ENCODE data around the gene TRAK2. TPM values are rescaled to one million over a fixed set of nuclear protein-coding genes. Genes with fewer than 3 reads are reported as not detected.
"Not testable (repeated sequence)": the region's sequence is repeated elsewhere in the genome, so short reads cannot be mapped to it uniquely, and the experiment has no call there.

Gene TRAK2
- total and polyA plus RNA-seq, 9 of the 15 experiments (the other 6 are each of a cell fraction or from before 2014, with no cell fraction given): 3.4 to 10.4 (median 7.3) TPM

DNA sequence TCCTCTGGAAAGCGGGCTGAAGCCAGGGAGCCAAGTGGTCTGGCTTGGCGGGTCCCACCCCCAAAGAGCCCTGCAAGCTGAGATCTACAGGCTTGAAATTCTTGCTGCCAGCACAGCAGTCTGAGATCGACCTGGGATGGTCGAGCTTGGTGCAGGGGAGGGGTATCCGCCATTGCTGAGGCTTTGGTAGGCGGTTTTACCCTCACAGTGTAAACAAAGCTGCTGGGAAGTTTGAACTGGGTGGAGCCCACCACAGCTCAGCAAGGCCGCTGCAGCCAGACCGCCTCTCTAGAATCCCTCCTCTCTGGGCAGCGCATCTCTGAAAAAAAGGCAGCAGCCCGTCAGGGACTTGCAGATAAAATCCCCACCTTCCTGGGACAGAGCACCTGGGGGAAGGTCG, 81.5 kb downstream of the TRAK2 start:
- no peaks in the 10 kb centered on the region for H3K79me2 ChIP-seq (ENCODE audit: control insufficient read depth, insufficient read depth, low read length)
- no TSS peak for BruUV-seq (replicated peaks)
- ATAC-seq (no peak), DNase-seq (ENCODE audit: extremely low read depth in 1 of 4, low spot score in 3 of 4) (no peak), FAIRE-seq (no peak)
- H3K27me3 ChIP-seq (ENCODE audit: control insufficient read depth in 2 of 2, insufficient read depth in 2 of 2, low read length in 2 of 2): no peaks in the 10 kb centered on the region
- H4K20me1 ChIP-seq (replicated peaks; ENCODE audit: control insufficient read depth, insufficient read depth, low read length): no peaks in the 10 kb centered on the region
- no peak overlapping the region for H3K9ac ChIP-seq (ENCODE audit: insufficient read depth in 1 of 2, low read depth in 2 of 2, low read length in 2 of 2)
- no peaks in the 10 kb centered on the region; a peak in 1 of 5 replicates for H3K4me1 ChIP-seq (replicated peaks in 1 of 2; ENCODE audit: control insufficient read depth in 2 of 2, insufficient read depth in 2 of 2, low read length in 2 of 2)
- in situ Hi-C loops (cut with MboI) (loop anchor here (25.0 kb wide), 1 partner anchor 457 kb away; no protein-coding TSS in a partner anchor), intact Hi-C loops (cut with micrococcal nuclease) (no loop called here)
- 68% methylated on average over 8 of the region's 11 CpGs for WGBS (ENCODE audit: insufficient coverage, low coverage, missing lambda C conversion rate)
- H3K4me3 ChIP-seq: no peak overlapping the region
- no peaks in the 10 kb centered on the region; the same call in 2 of the 3 replicates for H3K36me3 ChIP-seq (ENCODE audit: control insufficient read depth, insufficient read depth, low read length)
- no peaks in the 10 kb centered on the region for H3K9me1 ChIP-seq (ENCODE audit: control insufficient read depth, insufficient read depth, low read length)
- TF ChIP-seq STAT5A (IDR thresholded peaks at IDR 0.05; ENCODE audit: borderline replicate concordance, low read length) (no peak), BRCA1 (IDR thresholded peaks at IDR 0.05) (no peak), BRCA1 (CRISPR knock-in tag; IDR thresholded peaks at IDR 0.05) (no peak), RUNX1 (IDR thresholded peaks at IDR 0.05; ENCODE audit: low read depth) (no peak), BRD4 (IDR thresholded peaks at IDR 0.05) (no peak), TBL1XR1 (IDR thresholded peaks at IDR 0.05; ENCODE audit: low read length in 2 of 2) (no peak), ZZZ3 (IDR thresholded peaks at IDR 0.05) (no peak), HSF4 (CRISPR knock-in tag; IDR thresholded peaks at IDR 0.05; ENCODE audit: borderline replicate concordance) (no peak), PRMT5 (CRISPR knock-in tag; IDR thresholded peaks at IDR 0.05) (no peak), GATAD2B (IDR thresholded peaks at IDR 0.05; ENCODE audit: borderline replicate concordance) (no peak)
- TF ChIP-seq, protein P1, sequence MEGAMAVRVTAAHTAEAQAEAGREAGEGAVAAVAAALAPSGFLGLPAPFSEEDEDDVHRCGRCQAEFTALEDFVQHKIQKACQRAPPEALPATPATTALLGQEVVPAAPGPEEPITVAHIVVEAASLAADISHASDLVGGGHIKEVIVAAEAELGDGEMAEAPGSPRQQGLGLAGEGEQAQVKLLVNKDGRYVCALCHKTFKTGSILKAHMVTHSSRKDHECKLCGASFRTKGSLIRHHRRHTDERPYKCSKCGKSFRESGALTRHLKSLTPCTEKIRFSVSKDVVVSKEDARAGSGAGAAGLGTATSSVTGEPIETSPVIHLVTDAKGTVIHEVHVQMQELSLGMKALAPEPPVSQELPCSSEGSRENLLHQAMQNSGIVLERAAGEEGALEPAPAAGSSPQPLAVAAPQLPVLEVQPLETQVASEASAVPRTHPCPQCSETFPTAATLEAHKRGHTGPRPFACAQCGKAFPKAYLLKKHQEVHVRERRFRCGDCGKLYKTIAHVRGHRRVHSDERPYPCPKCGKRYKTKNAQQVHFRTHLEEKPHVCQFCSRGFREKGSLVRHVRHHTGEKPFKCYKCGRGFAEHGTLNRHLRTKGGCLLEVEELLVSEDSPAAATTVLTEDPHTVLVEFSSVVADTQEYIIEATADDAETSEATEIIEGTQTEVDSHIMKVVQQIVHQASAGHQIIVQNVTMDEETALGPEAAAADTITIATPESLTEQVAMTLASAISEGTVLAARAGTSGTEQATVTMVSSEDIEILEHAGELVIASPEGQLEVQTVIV (CRISPR knock-in tag; IDR thresholded peaks at IDR 0.05; ENCODE audit: borderline replicate concordance): no peak
- no peak overlapping the region for H2AFZ ChIP-seq (ENCODE audit: low read depth, low read length)
- ChIA-PET CTCF (ENCODE audit: low intra/inter-chr PET ratio) (no interaction called here), POLR2A (interaction anchor here (1.3 kb wide), 1 partner anchor 9 kb away, joined by 3 read pairs; no protein-coding TSS in a partner anchor)
- H3K4me2 ChIP-seq (ENCODE audit: insufficient read depth, low read length): no peak overlapping the region
- no peaks in the 10 kb centered on the region for H3K9me3 ChIP-seq (replicated peaks; ENCODE audit: control insufficient read depth, insufficient read depth, low read depth, low read length)
- no peak overlapping the region for H3K27ac ChIP-seq (ENCODE audit: extremely low read depth, low read depth, low read length)

GRCh38 chr2:201369318-201369717, 81.9 kb downstream of the TRAK2 start:
- H3K4me2 ChIP-seq (ENCODE audit: insufficient read depth, low read length); intact Hi-C loops (cut with micrococcal nuclease); H3K27me3 ChIP-seq (ENCODE audit: control insufficient read depth in 2 of 2, insufficient read depth in 2 of 2, low read length in 2 of 2); H3K79me2 ChIP-seq (ENCODE audit: control insufficient read depth, insufficient read depth, low read length); H3K4me3 ChIP-seq; CTCF ChIA-PET (ENCODE audit: low intra/inter-chr PET ratio); H3K9me1 ChIP-seq (ENCODE audit: control insufficient read depth, insufficient read depth, low read length); H4K20me1 ChIP-seq (replicated peaks; ENCODE audit: control insufficient read depth, insufficient read depth, low read length); H3K9ac ChIP-seq (ENCODE audit: insufficient read depth in 1 of 2, low read depth in 2 of 2, low read length in 2 of 2); H3K27ac ChIP-seq (ENCODE audit: extremely low read depth, low read depth, low read length); BruUV-seq (replicated peaks); ATAC-seq; H3K36me3 ChIP-seq (ENCODE audit: control insufficient read depth, insufficient read depth, low read length); FAIRE-seq; H3K9me3 ChIP-seq (replicated peaks; ENCODE audit: control insufficient read depth, insufficient read depth, low read depth, low read length); H3K4me1 ChIP-seq (replicated peaks in 1 of 2; ENCODE audit: control insufficient read depth in 2 of 2, insufficient read depth in 2 of 2, low read length in 2 of 2); H2AFZ ChIP-seq (ENCODE audit: low read depth, low read length); DNase-seq (ENCODE audit: extremely low read depth in 1 of 4, low spot score in 3 of 4): not testable (repeated sequence)
- 73% methylated on average over 5 of the region's 8 CpGs for WGBS (ENCODE audit: insufficient coverage, low coverage, missing lambda C conversion rate)
- in situ Hi-C loops (cut with MboI): loop anchor here (25.0 kb wide), 1 partner anchor 457 kb away; no protein-coding TSS in a partner anchor
- POLR2A ChIA-PET: interaction anchor here (1.3 kb wide), 1 partner anchor 10 kb away, joined by 3 read pairs; no protein-coding TSS in a partner anchor

Measured in K562 (cell line).